GM12878 (cell line): ENCODE data around the gene CCSER1. TPM values are rescaled to one million over a fixed set of nuclear protein-coding genes. Genes with fewer than 3 reads are reported as not detected.

ENCODE experiments used
- ATAC-seq: fragments of 200-7000 bp; cut with Tn5 transposase; 3 replicates; pipeline ENCODE4 v1.9.1; 2020; ENCODE audit warnings: mild to moderate bottlenecking, moderate library complexity
- BruUV-seq: library from RNA; stranded (reverse); fragments of 400-500 nt; replicated peaks from 2 replicates; lab custom pipeline; 2021; lab: Mats Ljungman, UMichigan
- CTCF ChIA-PET: fragments of 300-600 bp; sonication (Branson Sonifier 250); formaldehyde crosslinking; extraction: SDS; loops from one replicate; lab custom pipeline; 2021; ENCODE audit warnings: inconsistent platforms; lab: Yijun Ruan, JAX
- POLR2A ChIA-PET: fragments of 350-600 bp; formaldehyde crosslinking; extraction: SDS; loops from one replicate; lab custom pipeline; 2021; ENCODE audit warnings: inconsistent platforms; lab: Charles Lee
- RAD21 ChIA-PET: fragments of 300-600 bp; sonication (Branson Sonifier 250); formaldehyde crosslinking; loops from one replicate; lab custom pipeline; 2023; ENCODE audit warnings: antibody characterized with exemption; ENCODE audit not compliant: unreplicated experiment; lab: Charles Lee
- SMC1A ChIA-PET: fragments of 300-600 bp; sonication (Branson Sonifier 250); formaldehyde crosslinking; loops from one replicate; lab custom pipeline; 2023; ENCODE audit not compliant: unreplicated experiment, uncharacterized antibody; lab: Charles Lee
- DNase-seq: peaks from one replicate; pipeline ENCODE4 v3.0.0-alpha.2; 2011; ENCODE audit warnings: low read depth, low spot score
- FAIRE-seq: peaks from 3 replicates; lab custom pipeline; 2011; peaks lifted over from hg19 to GRCh38; lab: Jason Lieb, UNC
- H2AFZ ChIP-seq: 2 replicates; pipeline ENCODE4 v1.6.0; 2011; ENCODE audit warnings: low read depth, low read length, control low read depth; ENCODE audit not compliant: control insufficient read depth
- H3K27ac ChIP-seq: 2 replicates; pipeline ENCODE4 v1.5.1; 2011; ENCODE audit warnings: control low read depth; ENCODE audit not compliant: control insufficient read depth, insufficient read depth
- H3K27me3 ChIP-seq, 2 experiments: replicated peaks in 1 of 2; 2 replicates each; pipeline versions ENCODE4 v1.6.0 to v1.6.1; 2011; ENCODE audit warnings: low read length in 1 of 2; ENCODE audit not compliant: control insufficient read depth in 2 of 2, insufficient read depth in 2 of 2
- H3K36me3 ChIP-seq, 2 experiments: 2 replicates each; pipeline ENCODE4 v1.5.1; 2011; ENCODE audit warnings: low read length in 1 of 2; ENCODE audit not compliant: control insufficient read depth in 2 of 2, insufficient read depth in 2 of 2
- H3K4me1 ChIP-seq: 2 replicates; pipeline ENCODE4 v1.6.1; 2011; ENCODE audit warnings: mild to moderate bottlenecking, low read length, moderate library complexity, mixed read lengths; ENCODE audit not compliant: control insufficient read depth, insufficient read depth
- H3K4me2 ChIP-seq: 2 replicates; pipeline ENCODE4 v1.6.0; 2011; ENCODE audit warnings: control low read depth; ENCODE audit not compliant: control insufficient read depth, insufficient read depth
- H3K4me3 ChIP-seq: fragments of 200-600 bp; sonication (generic); 2 replicates; pipeline ENCODE4 v1.5.1; 2016
- H3K79me2 ChIP-seq: 2 replicates; pipeline ENCODE4 v1.6.0; 2011; ENCODE audit warnings: low read length; ENCODE audit not compliant: control insufficient read depth, insufficient read depth
- H3K9ac ChIP-seq: 2 replicates; pipeline ENCODE4 v1.8.0; 2011; ENCODE audit warnings: low read length, control low read depth, mixed read lengths; ENCODE audit not compliant: control insufficient read depth, insufficient read depth
- H3K9me3 ChIP-seq: replicated peaks from 3 replicates; pipeline ENCODE4 v1.5.1; 2011; ENCODE audit warnings: mild to moderate bottlenecking, low read length; ENCODE audit not compliant: control insufficient read depth, insufficient read depth
- H4K20me1 ChIP-seq: 2 replicates; pipeline ENCODE4 v1.6.0; 2011; ENCODE audit not compliant: control insufficient read depth, insufficient read depth
- ASH2L ChIP-seq: fragments of 300-600, 200-600 bp; sonication (generic); IDR thresholded peaks from 2 replicates; pipeline ENCODE4 v1.6.1; 2017; ENCODE audit warnings: low read depth, mild to moderate bottlenecking, borderline replicate concordance
- BHLHE40 ChIP-seq, 2 experiments: fragments of 450-650 bp in 1 of 2; IDR thresholded peaks; 2 replicates each; pipeline ENCODE4 v1.6.1; 2011 to 2017; ENCODE audit warnings: low read depth in 2 of 2, borderline replicate concordance in 1 of 2, improper control_type of control experiment in 1 of 2, low read length in 1 of 2, mild to moderate bottlenecking in 1 of 2
- FOS ChIP-seq: IDR thresholded peaks from 3 replicates; pipeline ENCODE4 v1.6.1; 2011; ENCODE audit warnings: borderline replicate concordance; ENCODE audit not compliant: insufficient read length; ENCODE audit errors: extremely low read depth
- MEF2B ChIP-seq: fragments of 450-650 bp; IDR thresholded peaks from 2 replicates; pipeline ENCODE4 v1.6.1; 2018; ENCODE audit warnings: mild to moderate bottlenecking, moderate library complexity; ENCODE audit not compliant: partially characterized antibody, poor library complexity, severe bottlenecking
- MXI1 ChIP-seq: fragments of 150-350 bp; IDR thresholded peaks from 2 replicates; pipeline ENCODE4 v1.6.1; 2011; ENCODE audit warnings: low read depth, mild to moderate bottlenecking, inconsistent platforms, low read length, improper control_type of control experiment
- PAX5 ChIP-seq: IDR thresholded peaks from 2 replicates; pipeline ENCODE4 v1.6.1; 2011; ENCODE audit warnings: low read depth, low read length, borderline replicate concordance
- RCOR1 ChIP-seq: conservative IDR thresholded peaks from 2 replicates; pipeline ENCODE4 v1.6.1; 2012; ENCODE audit warnings: low read depth, low read length, improper control_type of control experiment
- WGBS: methylation state at CpG from one replicate; pipeline ENCODE4 v1.1.6; 2016; ENCODE audit warnings: low lambda C conversion rate; ENCODE audit not compliant: insufficient replicate concordance, insufficient coverage; ENCODE audit errors: missing lambda C conversion rate; 5-methylcytosine and 5-hydroxymethylcytosine counted together
- in situ Hi-C: fragments of 300-500 bp; cut with MboI; formaldehyde crosslinking; loops from 9 replicates; pipeline ENCODE4 v1.14.3; 2018; ENCODE audit warnings: mixed read lengths
- intact Hi-C: fragments of 100-400 bp; cut with micrococcal nuclease; formaldehyde crosslinking; loops from one replicate; pipeline ENCODE4 v1.14.2; 2022; ENCODE audit not compliant: unreplicated experiment
- polyA plus RNA-seq, 11 experiments: library from polyadenylated mRNA; depleted of rRNA in 4 of 11; unstranded in 6 of 11; stranded (reverse) in 5 of 11; fragments of >200 nt; fragmentation: Nextera tagmentation in 4 of 11; fragmentation: Illumina TruSeq in 1 of 11; extraction: Ambion mirVana in 4 of 11; extraction: Trizol in 1 of 11; gene quantifications; 1 replicate in 1 of 11; 2 replicates in 10 of 11; pipeline versions ENCODE4 v1.2.1 to v1.2.3, GENCODE V29; 2011 to 2016; ENCODE audit warnings: inconsistent platforms in 2 of 11, missing spikeins in 2 of 11, low read depth in 1 of 11
- total RNA-seq, 4 experiments: library from RNA; depleted of rRNA in 3 of 4; stranded (reverse); fragments of >200 nt in 3 of 4; fragmentation: Illumina TruSeq in 1 of 4; extraction: Trizol in 1 of 4; gene quantifications; 2 replicates each; pipeline versions ENCODE4 v1.2.1 to v1.2.3, GENCODE V29; 2013 to 2021
- TF ChIP-seq, protein P1 (sequence below): IDR thresholded peaks from 2 replicates; pipeline ENCODE4 v1.6.1; 2011; ENCODE audit warnings: low read depth, low read length, improper control_type of control experiment, borderline replicate concordance
- TF ChIP-seq, protein P2 (sequence below): IDR thresholded peaks from 2 replicates; pipeline ENCODE4 v1.6.1; 2012; ENCODE audit warnings: low read depth, low read length, improper control_type of control experiment

Gene CCSER1
- total and polyA plus RNA-seq, 10 of the 15 experiments (the other 5 are each of a cell fraction or from before 2014, with no cell fraction given), result 0.22 to 2.7 (median 1.0) TPM

DNA sequence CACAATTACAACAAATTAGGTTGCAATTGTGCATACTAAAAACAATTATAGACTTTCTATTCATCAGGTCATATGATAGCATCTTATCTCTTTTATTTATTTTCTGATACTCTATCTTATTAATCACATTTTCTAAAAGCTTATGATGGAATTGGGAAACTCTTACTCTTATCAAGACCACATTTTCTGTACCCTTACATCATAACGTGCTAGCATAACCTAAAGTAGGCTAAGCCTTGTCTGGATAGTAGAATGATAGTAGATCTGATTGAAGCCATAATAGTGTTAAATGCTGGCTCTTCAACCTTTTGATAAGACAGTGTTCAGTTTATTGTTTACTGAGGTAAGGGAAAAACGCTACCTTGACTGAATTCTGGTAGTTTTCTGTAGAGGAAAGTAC is 294.0 kb downstream of the CCSER1 start:
- FAIRE-seq (peak; percentile 35), ATAC-seq (no peak), DNase-seq (no peak)
- Histone ChIP-seq H4K20me1 (no peaks in the 10 kb centered on the region), H3K4me2 (no peak overlapping the region), H3K4me1 (no peaks in the 10 kb centered on the region), H3K27ac (no peak overlapping the region), H3K9me3 (no peaks in the 10 kb centered on the region), H2AFZ (no peak overlapping the region), H3K79me2 (no peaks in the 10 kb centered on the region), H3K36me3 (no peaks in the 10 kb centered on the region), H3K27me3 (no peaks in the 10 kb centered on the region), H3K4me3 (no peak overlapping the region)
- 13% methylated on average over 2 of the region's 2 CpGs for WGBS
- no TSS peak for BruUV-seq
- ChIA-PET CTCF (no interaction called here), POLR2A (no interaction called here)
- intact Hi-C loops, result no loop called here
- in situ Hi-C loops, result loop anchor here (25.0 kb wide), 1 partner anchor 1966 kb away; no protein-coding TSS in a partner anchor
- TF ChIP-seq MXI1 (no peak), BHLHE40 (IDR thresholded peaks at IDR 0.05; ENCODE audit: borderline replicate concordance in 1 of 2, low read depth in 2 of 2, low read length in 1 of 2) (no peak), FOS (no peak)
- TF ChIP-seq, all 136 proteins: peak for 0
- SMC1A ChIA-PET, result no interaction called here
- no peak overlapping the region for H3K9ac ChIP-seq
- RAD21 ChIA-PET, result no interaction called here

DNA sequence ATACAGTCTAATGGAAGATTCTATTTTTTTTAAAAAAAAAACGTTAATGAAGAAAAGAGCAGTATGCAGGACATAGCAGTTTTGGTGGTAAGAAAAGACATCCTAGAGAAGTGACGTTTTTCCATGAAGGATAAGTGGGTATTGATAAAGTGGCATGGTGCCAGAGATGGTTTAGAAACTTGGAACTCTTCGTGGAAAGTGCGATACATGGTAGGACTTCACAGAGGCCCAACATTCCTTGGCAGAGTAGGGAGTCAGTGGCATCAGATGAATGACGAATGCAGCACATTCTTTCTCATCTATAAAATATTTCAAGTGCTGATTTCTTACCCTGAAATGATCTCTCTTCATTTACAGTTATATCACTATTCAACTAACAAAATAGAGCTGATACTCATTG is 298.7 kb downstream of the CCSER1 start:
- no peak for FAIRE-seq
- BruUV-seq, result no TSS peak
- SMC1A ChIA-PET, result interaction anchor here (0.6 to 0.9 kb wide), 2 partner anchors 111 to 686 kb away, joined by 3 read pairs; no protein-coding TSS in a partner anchor
- no peak overlapping the region for H3K9ac ChIP-seq
- H3K27me3 ChIP-seq, result no peaks in the 10 kb centered on the region
- no peak overlapping the region for H3K4me3 ChIP-seq
- CTCF ChIA-PET, result no interaction called here
- no peak for ATAC-seq
- H2AFZ ChIP-seq, result no peak overlapping the region
- POLR2A ChIA-PET, result no interaction called here
- no peaks in the 10 kb centered on the region for H3K79me2 ChIP-seq
- no peaks in the 10 kb centered on the region for H3K36me3 ChIP-seq
- TF ChIP-seq, protein P1, sequence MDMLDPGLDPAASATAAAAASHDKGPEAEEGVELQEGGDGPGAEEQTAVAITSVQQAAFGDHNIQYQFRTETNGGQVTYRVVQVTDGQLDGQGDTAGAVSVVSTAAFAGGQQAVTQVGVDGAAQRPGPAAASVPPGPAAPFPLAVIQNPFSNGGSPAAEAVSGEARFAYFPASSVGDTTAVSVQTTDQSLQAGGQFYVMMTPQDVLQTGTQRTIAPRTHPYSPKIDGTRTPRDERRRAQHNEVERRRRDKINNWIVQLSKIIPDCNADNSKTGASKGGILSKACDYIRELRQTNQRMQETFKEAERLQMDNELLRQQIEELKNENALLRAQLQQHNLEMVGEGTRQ, result no peak
- TF ChIP-seq MEF2B (no peak), ASH2L (no peak), RCOR1 (no peak), PAX5 (no peak)
- TF ChIP-seq, protein P2, sequence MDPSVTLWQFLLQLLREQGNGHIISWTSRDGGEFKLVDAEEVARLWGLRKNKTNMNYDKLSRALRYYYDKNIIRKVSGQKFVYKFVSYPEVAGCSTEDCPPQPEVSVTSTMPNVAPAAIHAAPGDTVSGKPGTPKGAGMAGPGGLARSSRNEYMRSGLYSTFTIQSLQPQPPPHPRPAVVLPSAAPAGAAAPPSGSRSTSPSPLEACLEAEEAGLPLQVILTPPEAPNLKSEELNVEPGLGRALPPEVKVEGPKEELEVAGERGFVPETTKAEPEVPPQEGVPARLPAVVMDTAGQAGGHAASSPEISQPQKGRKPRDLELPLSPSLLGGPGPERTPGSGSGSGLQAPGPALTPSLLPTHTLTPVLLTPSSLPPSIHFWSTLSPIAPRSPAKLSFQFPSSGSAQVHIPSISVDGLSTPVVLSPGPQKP, result no peak
- no peaks in the 10 kb centered on the region for H4K20me1 ChIP-seq
- DNase-seq, result no peak
- H3K27ac ChIP-seq, result no peak overlapping the region
- no peaks in the 10 kb centered on the region for H3K9me3 ChIP-seq
- intact Hi-C loops, result no loop called here
- no peaks in the 10 kb centered on the region for H3K4me1 ChIP-seq
- no peak overlapping the region for H3K4me2 ChIP-seq
- WGBS, result 11% methylated on average over 5 of the region's 5 CpGs
- in situ Hi-C loops, result no loop called here
- RAD21 ChIA-PET, result no interaction called here
